IMR-90 (cell line): ENCODE results near the gene BRAF.

Experiments
- CEBPB ChIP-seq: IDR thresholded peaks from 2 replicates; pipeline ENCODE4 v1.6.1; 2012; ENCODE audit warnings: low read depth, low read length, improper control_type of control experiment
- MAZ ChIP-seq: IDR thresholded peaks from 2 replicates; pipeline ENCODE4 v1.6.1; 2012; ENCODE audit warnings: low read depth, mild to moderate bottlenecking, low read length, improper control_type of control experiment, moderate library complexity, borderline replicate concordance
- NFE2L2 ChIP-seq: fragments of 150-350 bp; IDR thresholded peaks from 2 replicates; pipeline ENCODE4 v1.6.1; 2016; ENCODE audit warnings: low read depth, mild to moderate bottlenecking, low read length
- POLR2A ChIP-seq: IDR thresholded peaks from 2 replicates; pipeline ENCODE4 v1.6.1; 2012; ENCODE audit warnings: mild to moderate bottlenecking, low read depth, low read length
- TF ChIP-seq, protein P1 (sequence below): fragments of 150-350 bp; IDR thresholded peaks from 2 replicates; pipeline ENCODE4 v1.6.1; 2017; ENCODE audit warnings: mild to moderate bottlenecking, antibody characterized with exemption, low read length, low read depth
- TF ChIP-seq, protein P2 (sequence below): conservative IDR thresholded peaks from 2 replicates; pipeline ENCODE4 v1.5.1; 2012; ENCODE audit warnings: mild to moderate bottlenecking, low read depth, low read length, improper control_type of control experiment

DNA sequence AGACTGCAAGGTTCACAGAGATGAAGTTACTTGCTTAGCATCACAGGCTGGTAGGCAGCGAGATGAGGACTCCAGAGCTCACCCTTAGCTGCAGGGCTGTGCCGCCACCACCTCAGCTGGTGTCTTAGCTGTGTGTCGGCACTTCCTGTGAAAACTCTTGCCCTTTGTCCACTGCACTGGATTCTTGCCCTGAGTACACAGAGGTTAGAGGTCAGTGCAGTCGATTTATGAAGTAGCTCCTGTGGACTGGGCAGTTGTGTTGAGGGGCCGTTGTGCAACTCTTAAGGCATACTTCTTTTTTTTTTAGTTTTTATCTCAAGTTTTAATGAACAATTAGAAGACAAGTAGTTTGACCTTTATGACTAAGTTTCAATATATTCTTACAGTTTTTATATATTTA, 217.6 kb downstream of the BRAF start:
- TF ChIP-seq, protein P1, sequence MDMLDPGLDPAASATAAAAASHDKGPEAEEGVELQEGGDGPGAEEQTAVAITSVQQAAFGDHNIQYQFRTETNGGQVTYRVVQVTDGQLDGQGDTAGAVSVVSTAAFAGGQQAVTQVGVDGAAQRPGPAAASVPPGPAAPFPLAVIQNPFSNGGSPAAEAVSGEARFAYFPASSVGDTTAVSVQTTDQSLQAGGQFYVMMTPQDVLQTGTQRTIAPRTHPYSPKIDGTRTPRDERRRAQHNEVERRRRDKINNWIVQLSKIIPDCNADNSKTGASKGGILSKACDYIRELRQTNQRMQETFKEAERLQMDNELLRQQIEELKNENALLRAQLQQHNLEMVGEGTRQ, result no peak
- no peak for TF ChIP-seq POLR2A
- TF ChIP-seq, protein P2, sequence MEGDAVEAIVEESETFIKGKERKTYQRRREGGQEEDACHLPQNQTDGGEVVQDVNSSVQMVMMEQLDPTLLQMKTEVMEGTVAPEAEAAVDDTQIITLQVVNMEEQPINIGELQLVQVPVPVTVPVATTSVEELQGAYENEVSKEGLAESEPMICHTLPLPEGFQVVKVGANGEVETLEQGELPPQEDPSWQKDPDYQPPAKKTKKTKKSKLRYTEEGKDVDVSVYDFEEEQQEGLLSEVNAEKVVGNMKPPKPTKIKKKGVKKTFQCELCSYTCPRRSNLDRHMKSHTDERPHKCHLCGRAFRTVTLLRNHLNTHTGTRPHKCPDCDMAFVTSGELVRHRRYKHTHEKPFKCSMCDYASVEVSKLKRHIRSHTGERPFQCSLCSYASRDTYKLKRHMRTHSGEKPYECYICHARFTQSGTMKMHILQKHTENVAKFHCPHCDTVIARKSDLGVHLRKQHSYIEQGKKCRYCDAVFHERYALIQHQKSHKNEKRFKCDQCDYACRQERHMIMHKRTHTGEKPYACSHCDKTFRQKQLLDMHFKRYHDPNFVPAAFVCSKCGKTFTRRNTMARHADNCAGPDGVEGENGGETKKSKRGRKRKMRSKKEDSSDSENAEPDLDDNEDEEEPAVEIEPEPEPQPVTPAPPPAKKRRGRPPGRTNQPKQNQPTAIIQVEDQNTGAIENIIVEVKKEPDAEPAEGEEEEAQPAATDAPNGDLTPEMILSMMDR, result no peak
- no peak for TF ChIP-seq CEBPB
- no peak for TF ChIP-seq MAZ
- TF ChIP-seq NFE2L2, result no peak
